Fibroblast of lung (primary cell): ENCODE results near the gene LLPH. TPM values are rescaled to one million over a fixed set of nuclear protein-coding genes. Genes with fewer than 3 reads are reported as not detected.

Source experiments
- DNase-seq, 2 donors: peaks; one replicate each; pipeline versions ENCODE4 v3.0.0 to v3.0.0-alpha.2; 2010; ENCODE audit warnings: low read depth in 2 of 2
- H2AFZ ChIP-seq: 2 replicates; pipeline ENCODE4 v1.5.1; 2012; ENCODE audit warnings: low read length, control low read depth, inconsistent platforms
- H3K27ac ChIP-seq: 2 replicates; pipeline ENCODE4 v1.5.1; 2011; ENCODE audit warnings: low read length, control low read depth; ENCODE audit not compliant: insufficient read depth
- H3K27me3 ChIP-seq: 2 replicates; pipeline ENCODE4 v1.5.1; 2011; ENCODE audit warnings: mild to moderate bottlenecking, low read length; ENCODE audit not compliant: control insufficient read depth, insufficient read depth
- H3K36me3 ChIP-seq: 2 replicates; pipeline ENCODE4 v1.5.1; 2011; ENCODE audit warnings: low read length; ENCODE audit not compliant: control insufficient read depth, insufficient read depth
- H3K4me1 ChIP-seq: 2 replicates; pipeline ENCODE4 v1.5.1; 2011; ENCODE audit warnings: low read length; ENCODE audit not compliant: control insufficient read depth, insufficient read depth; ENCODE audit errors: extremely low read depth
- H3K4me2 ChIP-seq: 2 replicates; pipeline ENCODE4 v1.5.1; 2011; ENCODE audit warnings: low read length, control low read depth; ENCODE audit not compliant: insufficient read depth; ENCODE audit errors: extremely low read depth
- H3K4me3 ChIP-seq, 4 experiments: fragments of 200-600 bp in 1 of 4; sonication (generic) in 1 of 4; replicated peaks in 1 of 4; 2 replicates each; pipeline ENCODE4 v1.5.1; 2011 to 2016; ENCODE audit warnings: low read length in 4 of 4, low read depth in 3 of 4, mild to moderate bottlenecking in 3 of 4, control low read depth in 2 of 4, inconsistent platforms in 1 of 4, mixed read lengths in 1 of 4; ENCODE audit not compliant: insufficient read depth in 1 of 4; ENCODE audit errors: control extremely low read depth in 1 of 4
- H3K79me2 ChIP-seq: 2 replicates; pipeline ENCODE4 v1.5.1; 2012; ENCODE audit warnings: mild to moderate bottlenecking, low read length, inconsistent platforms; ENCODE audit not compliant: control insufficient read depth, insufficient read depth
- H3K9ac ChIP-seq: 2 replicates; pipeline ENCODE4 v1.5.1; 2011; ENCODE audit warnings: mild to moderate bottlenecking, low read length, control low read depth; ENCODE audit not compliant: insufficient read depth
- H3K9me3 ChIP-seq: 2 replicates; pipeline ENCODE4 v1.5.1; 2012; ENCODE audit warnings: low read depth, low read length; ENCODE audit not compliant: control insufficient read depth, insufficient read depth
- H4K20me1 ChIP-seq: 2 replicates; pipeline ENCODE4 v1.5.1; 2011; ENCODE audit warnings: low read length; ENCODE audit not compliant: control insufficient read depth, insufficient read depth; ENCODE audit errors: extremely low read depth
- EZH2 ChIP-seq: IDR thresholded peaks from 2 replicates; pipeline ENCODE4 v1.5.1; 2012; ENCODE audit warnings: low read length, control low read depth, mild to moderate bottlenecking; ENCODE audit errors: missing control alignments
- polyA plus RNA-seq, 2 donors: library from polyadenylated mRNA; depleted of rRNA in 1 of 2; stranded (reverse) in 1 of 2; unstranded in 1 of 2; fragments of >200 nt; gene quantifications; 2 replicates each; pipeline ENCODE4 v1.2.1, GENCODE V29; 2011 to 2012; ENCODE audit warnings: missing spikeins in 1 of 2
- total RNA-seq: library from RNA; depleted of rRNA; stranded (reverse); fragments of >200 nt; gene quantifications from 2 replicates; pipeline ENCODE4 v1.2.1, GENCODE V29; 2014
- TF ChIP-seq, protein P1 (sequence below), 2 donors: IDR thresholded peaks in 1 of 2; conservative IDR thresholded peaks in 1 of 2; 1 replicate in 1 of 2; 2 replicates in 1 of 2; pipeline ENCODE4 v1.5.1; 2011 to 2012; ENCODE audit warnings: low read length in 2 of 2, control low read depth in 1 of 2, inconsistent platforms in 1 of 2, low read depth in 1 of 2, mild to moderate bottlenecking in 1 of 2

The LLPH gene
- total and polyA plus RNA-seq, 2 donors (not counting 1 experiment from before 2014, with no cell fraction given) = 5.8 to 30.5 TPM

DNA sequence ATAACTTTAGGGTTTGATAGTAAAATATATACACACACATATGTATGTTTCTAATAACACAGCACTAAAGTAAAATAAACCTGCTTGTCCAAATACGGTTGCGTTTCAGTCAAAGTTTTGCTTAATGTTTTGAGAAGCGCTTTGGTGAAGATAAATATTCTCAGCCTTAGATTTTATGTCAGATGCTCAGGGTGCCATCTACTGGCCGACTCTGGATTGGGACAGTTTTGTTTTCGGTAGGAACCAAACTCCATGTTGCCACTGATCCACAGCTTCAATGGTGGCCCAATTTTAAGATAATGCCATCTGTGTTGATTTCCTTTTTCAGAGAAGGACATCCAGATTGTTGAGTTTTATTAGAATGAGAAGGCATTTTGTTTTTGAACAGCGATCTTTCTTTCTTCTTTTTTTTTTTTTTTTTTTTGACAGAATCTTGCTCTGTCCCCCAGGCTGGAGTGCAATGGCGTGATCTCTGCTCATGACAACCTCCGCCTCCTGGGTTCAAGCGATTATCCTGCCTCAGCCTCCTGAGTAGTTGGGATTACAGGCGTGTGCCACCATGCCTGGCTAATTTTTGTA is 43.1 kb downstream of the LLPH start:
- no peak for TF ChIP-seq EZH2
- TF ChIP-seq, protein P1, sequence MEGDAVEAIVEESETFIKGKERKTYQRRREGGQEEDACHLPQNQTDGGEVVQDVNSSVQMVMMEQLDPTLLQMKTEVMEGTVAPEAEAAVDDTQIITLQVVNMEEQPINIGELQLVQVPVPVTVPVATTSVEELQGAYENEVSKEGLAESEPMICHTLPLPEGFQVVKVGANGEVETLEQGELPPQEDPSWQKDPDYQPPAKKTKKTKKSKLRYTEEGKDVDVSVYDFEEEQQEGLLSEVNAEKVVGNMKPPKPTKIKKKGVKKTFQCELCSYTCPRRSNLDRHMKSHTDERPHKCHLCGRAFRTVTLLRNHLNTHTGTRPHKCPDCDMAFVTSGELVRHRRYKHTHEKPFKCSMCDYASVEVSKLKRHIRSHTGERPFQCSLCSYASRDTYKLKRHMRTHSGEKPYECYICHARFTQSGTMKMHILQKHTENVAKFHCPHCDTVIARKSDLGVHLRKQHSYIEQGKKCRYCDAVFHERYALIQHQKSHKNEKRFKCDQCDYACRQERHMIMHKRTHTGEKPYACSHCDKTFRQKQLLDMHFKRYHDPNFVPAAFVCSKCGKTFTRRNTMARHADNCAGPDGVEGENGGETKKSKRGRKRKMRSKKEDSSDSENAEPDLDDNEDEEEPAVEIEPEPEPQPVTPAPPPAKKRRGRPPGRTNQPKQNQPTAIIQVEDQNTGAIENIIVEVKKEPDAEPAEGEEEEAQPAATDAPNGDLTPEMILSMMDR (conservative IDR thresholded peaks at IDR 0.05 in 1 of 2, IDR thresholded peaks at IDR 0.05 in 1 of 2; ENCODE audit: low read depth in 1 of 2, low read length in 2 of 2) = peak; percentile 87 to 89
- Histone ChIP-seq H3K27ac (no peak overlapping the region), H3K27me3 (no peaks in the 10 kb centered on the region), H2AFZ (no peak overlapping the region), H3K79me2 (no peaks in the 10 kb centered on the region), H3K4me1 (peaks cover under 1% of the 10 kb centered on the region), H4K20me1 (no peaks in the 10 kb centered on the region), H3K9ac (no peak overlapping the region), H3K4me3 (no peak overlapping the region), H3K9me3 (no peaks in the 10 kb centered on the region), H3K4me2 (no peak overlapping the region), H3K36me3 (no peaks in the 10 kb centered on the region)
- peak; percentile 64 to 86 for DNase-seq

DNA sequence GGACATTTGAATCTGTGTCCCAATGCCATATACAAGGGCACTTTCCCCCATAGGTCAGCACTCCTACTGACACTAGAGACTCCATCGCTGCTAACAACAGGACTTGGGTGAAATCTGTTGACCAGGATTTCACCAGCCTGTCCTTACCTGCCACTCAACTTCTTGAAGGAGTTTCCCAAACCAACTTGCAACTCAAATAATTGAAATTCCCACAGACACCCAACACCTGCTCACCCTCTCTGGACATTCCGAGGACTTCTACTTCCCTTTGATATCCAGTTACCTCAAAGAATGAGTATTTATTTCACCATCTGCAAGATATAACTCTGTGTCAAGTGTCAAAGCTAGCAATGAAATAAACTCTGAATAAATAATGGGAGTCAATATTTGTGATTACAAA is 44.6 kb downstream of the LLPH start:
- no peak overlapping the region for H2AFZ ChIP-seq
- TF ChIP-seq, protein P1 (conservative IDR thresholded peaks at IDR 0.05 in 1 of 2, IDR thresholded peaks at IDR 0.05 in 1 of 2; ENCODE audit: low read depth in 1 of 2, low read length in 2 of 2) = no peak
- no peak for TF ChIP-seq EZH2
- no peaks in the 10 kb centered on the region for H3K79me2 ChIP-seq
- no peaks in the 10 kb centered on the region for H3K9me3 ChIP-seq
- no peaks in the 10 kb centered on the region for H4K20me1 ChIP-seq
- H3K36me3 ChIP-seq = no peaks in the 10 kb centered on the region
- no peaks in the 10 kb centered on the region for H3K4me1 ChIP-seq
- no peak overlapping the region for H3K4me3 ChIP-seq
- no peak for DNase-seq
- no peak overlapping the region for H3K27ac ChIP-seq
- no peak overlapping the region for H3K9ac ChIP-seq
- H3K4me2 ChIP-seq = no peak overlapping the region
- H3K27me3 ChIP-seq = no peaks in the 10 kb centered on the region

DNA sequence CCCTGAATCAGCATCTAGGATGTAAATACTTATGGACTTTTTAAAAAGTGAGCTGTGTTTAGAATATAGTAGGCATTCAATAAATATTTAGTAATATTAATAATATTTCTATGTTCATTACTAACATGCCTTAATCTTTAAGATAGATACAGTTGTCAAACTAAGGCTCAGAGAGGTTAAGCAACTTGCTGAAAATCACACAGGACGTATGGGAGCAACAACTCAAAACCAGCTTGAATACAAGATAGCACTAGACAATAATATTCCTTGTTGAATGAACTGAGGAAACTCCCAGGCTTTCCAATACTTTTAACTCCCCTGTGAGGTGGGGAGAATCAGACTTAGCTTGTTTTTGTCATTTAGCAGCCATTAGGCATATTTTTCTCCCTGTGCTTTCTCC is 45.3 kb downstream of the LLPH start:
- Histone ChIP-seq H3K36me3 (no peaks in the 10 kb centered on the region), H3K4me2 (no peak overlapping the region), H3K27me3 (no peaks in the 10 kb centered on the region), H3K27ac (no peak overlapping the region), H3K79me2 (no peaks in the 10 kb centered on the region), H3K9ac (no peak overlapping the region), H3K9me3 (no peaks in the 10 kb centered on the region), H3K4me1 (no peaks in the 10 kb centered on the region), H3K4me3 (no peak overlapping the region), H4K20me1 (no peaks in the 10 kb centered on the region), H2AFZ (no peak overlapping the region)
- DNase-seq = no peak
- TF ChIP-seq, protein P1 (conservative IDR thresholded peaks at IDR 0.05 in 1 of 2, IDR thresholded peaks at IDR 0.05 in 1 of 2; ENCODE audit: low read depth in 1 of 2, low read length in 2 of 2) = no peak
- no peak for TF ChIP-seq EZH2
